WERI-Rb-1 (cell line): ENCODE data around the gene MYH7.
"Not testable (repeated sequence)": the region's sequence is repeated elsewhere in the genome, so short reads cannot be mapped to it uniquely, and the experiment has no call there.

ENCODE experiments used
- DNase-seq: peaks from one replicate; pipeline ENCODE4 v3.0.0-alpha.2; 2020
- H3K27ac ChIP-seq: fragments of 250-450 bp; sonication (Bioruptor Pico); 2 replicates; pipeline ENCODE4 v1.5.1; 2020; ENCODE audit warnings: mild to moderate bottlenecking, moderate library complexity
- H3K27me3 ChIP-seq: fragments of 250-450 bp; sonication (Bioruptor Pico); 2 replicates; pipeline ENCODE4 v1.5.1; 2021; ENCODE audit warnings: mild to moderate bottlenecking, low read depth, moderate library complexity; ENCODE audit not compliant: insufficient read depth, severe bottlenecking
- H3K36me3 ChIP-seq: fragments of 250-450 bp; sonication (Bioruptor Pico); 2 replicates; pipeline ENCODE4 v1.5.1; 2020; ENCODE audit warnings: mild to moderate bottlenecking, moderate library complexity
- H3K4me3 ChIP-seq: 2 replicates; pipeline ENCODE4 v1.5.1; 2011; ENCODE audit warnings: low read depth, mild to moderate bottlenecking, control low read depth, low read length
- H3K9me3 ChIP-seq: fragments of 250-450 bp; sonication (Bioruptor Pico); 2 replicates; pipeline ENCODE4 v1.5.1; 2021; ENCODE audit warnings: mild to moderate bottlenecking, moderate library complexity; ENCODE audit not compliant: severe bottlenecking
- TF ChIP-seq, protein P1 (sequence below): IDR thresholded peaks from 2 replicates; pipeline ENCODE4 v1.5.1; 2011; ENCODE audit warnings: low read depth, mild to moderate bottlenecking, control low read depth, inconsistent platforms, low read length

The MYH7 gene

DNA sequence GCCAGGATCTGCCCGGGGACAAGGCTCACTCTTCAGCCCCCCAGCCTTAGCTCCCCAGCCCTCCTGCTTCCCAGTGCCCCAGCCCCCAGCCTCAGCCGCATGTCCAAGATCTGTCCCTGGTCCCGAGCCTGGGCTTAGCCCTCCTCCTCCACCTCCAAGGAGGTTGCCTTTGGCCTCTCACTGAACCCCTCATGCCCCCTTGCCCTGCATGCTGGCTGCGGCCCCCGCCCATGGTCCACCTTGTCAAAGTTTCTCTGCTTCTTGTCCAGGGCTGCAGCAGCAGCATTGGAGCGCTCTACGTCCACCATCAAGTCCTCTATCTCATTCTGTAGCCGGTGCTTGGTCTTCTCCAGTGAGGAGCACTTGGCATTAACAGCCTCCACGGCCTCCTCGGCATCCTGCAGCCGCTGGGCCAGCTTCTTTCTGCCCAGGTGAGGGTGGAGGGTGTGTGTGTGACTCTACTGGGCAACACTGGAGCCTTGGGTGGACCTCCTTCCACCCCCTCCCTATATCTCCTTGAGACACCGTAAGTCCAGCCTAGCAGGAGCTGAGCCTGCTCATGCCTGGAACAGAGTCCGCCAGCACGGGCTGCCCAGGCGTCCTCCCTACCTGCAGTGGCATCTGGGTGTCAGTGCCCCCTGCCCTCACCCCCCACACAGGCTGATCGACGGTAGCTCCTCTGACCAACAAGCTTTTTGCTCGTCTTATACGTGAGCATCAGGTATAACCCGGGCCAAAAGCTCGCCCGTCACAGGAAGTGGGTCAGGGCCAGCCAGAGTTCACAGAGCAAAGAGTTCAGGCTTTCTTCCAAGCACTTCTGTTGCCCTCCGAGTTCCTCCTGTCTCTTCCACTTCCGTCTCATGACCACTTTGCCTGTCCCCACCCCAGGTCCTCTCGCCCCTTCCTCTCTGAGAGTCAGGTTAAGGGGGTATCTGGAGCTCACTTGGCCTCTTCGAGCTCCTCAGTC, 47.3 kb downstream of the MYH7 start:
- Histone ChIP-seq H3K36me3 (no peaks in the 10 kb centered on the region), H3K27me3 (no peaks in the 10 kb centered on the region), H3K4me3 (no peak overlapping the region), H3K9me3 (no peaks in the 10 kb centered on the region), H3K27ac (no peak overlapping the region)
- no peak for DNase-seq
- TF ChIP-seq, protein P1, sequence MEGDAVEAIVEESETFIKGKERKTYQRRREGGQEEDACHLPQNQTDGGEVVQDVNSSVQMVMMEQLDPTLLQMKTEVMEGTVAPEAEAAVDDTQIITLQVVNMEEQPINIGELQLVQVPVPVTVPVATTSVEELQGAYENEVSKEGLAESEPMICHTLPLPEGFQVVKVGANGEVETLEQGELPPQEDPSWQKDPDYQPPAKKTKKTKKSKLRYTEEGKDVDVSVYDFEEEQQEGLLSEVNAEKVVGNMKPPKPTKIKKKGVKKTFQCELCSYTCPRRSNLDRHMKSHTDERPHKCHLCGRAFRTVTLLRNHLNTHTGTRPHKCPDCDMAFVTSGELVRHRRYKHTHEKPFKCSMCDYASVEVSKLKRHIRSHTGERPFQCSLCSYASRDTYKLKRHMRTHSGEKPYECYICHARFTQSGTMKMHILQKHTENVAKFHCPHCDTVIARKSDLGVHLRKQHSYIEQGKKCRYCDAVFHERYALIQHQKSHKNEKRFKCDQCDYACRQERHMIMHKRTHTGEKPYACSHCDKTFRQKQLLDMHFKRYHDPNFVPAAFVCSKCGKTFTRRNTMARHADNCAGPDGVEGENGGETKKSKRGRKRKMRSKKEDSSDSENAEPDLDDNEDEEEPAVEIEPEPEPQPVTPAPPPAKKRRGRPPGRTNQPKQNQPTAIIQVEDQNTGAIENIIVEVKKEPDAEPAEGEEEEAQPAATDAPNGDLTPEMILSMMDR = no peak

DNA sequence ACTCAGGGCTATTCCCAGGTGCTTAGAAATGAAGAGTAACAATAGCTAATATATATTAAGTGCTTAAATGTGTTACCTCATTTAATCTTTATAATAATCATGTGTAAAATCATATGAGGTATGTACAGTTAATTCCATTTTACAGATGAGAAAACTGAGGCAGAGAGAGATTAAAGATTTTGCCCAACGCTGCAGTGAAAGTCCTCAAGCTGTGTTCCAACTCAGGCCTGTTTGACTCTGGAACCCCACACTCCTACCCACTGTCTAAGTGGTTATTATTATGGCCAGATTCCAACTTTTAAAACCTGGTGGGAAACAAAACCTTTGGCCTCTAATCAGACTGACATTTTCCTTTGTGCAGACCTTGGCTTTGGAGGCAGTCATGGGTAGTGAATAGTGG, 48.5 kb downstream of the MYH7 start:
- TF ChIP-seq, protein P1 = no peak
- no peak overlapping the region for H3K27ac ChIP-seq
- no peaks in the 10 kb centered on the region for H3K27me3 ChIP-seq
- H3K9me3 ChIP-seq = no peaks in the 10 kb centered on the region
- no peak for DNase-seq
- no peaks in the 10 kb centered on the region for H3K36me3 ChIP-seq
- H3K4me3 ChIP-seq = no peak overlapping the region

DNA sequence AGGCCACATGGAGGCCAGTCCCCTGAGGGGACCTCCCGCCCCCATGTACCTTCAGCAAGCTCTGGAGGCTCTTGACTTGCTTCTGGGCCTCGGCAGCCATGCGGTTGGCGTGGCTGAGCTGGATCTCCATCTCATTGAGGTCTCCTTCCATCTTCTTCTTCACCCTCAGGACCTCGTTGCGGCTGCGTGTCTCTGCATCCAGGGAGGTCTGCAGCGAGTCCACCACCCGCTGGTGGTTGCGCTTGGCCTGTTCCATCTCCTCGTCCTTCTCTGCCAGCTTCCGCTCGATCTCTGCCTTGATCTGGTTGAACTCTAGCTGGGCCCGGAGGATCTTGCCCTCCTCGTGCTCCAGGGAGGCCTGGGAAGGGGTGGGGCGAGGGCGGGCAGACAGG, 49.2 kb downstream of the MYH7 start:
- not testable (repeated sequence) for H3K27me3 ChIP-seq, DNase-seq

DNA sequence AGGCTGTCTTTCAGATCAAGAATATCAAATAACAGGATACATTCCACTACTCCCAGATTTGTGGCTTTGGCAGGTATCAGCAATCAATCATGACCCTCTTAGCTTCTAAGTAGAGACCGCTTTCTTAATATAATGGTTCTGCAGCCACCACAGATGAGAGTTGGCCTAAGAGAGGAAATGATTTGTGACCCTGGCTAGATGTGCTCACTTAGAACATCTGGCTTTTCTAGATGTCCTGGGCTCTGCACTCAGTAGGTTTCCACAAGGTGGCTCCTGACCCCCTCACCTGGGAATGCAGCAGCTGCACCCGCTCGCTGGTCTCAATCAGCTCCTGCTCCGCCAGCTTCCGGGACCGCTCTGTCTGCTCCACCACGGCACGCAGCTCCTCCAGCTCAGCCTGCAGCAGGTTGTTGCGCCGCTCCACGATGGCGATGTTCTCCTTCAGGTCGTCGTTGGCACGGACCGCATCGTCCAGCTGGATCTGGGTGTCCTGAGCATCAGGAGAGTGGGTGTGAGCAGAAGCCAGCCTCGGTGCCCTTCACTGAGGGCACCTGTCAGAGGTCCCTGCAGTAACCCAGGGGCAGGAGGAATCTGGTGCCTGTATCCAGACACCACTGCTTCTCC, 49.7 kb downstream of the MYH7 start:
- Histone ChIP-seq H3K27me3 (no peaks in the 10 kb centered on the region), H3K9me3 (no peaks in the 10 kb centered on the region), H3K4me3 (no peak overlapping the region), H3K27ac (no peak overlapping the region), H3K36me3 (no peaks in the 10 kb centered on the region)
- TF ChIP-seq, protein P1 = no peak
- DNase-seq = no peak

More for the DNA sequence above, 49.2 kb downstream of the MYH7 start:
- H3K9me3 ChIP-seq, H3K4me3 ChIP-seq, H3K27ac ChIP-seq, H3K36me3 ChIP-seq: not testable (repeated sequence)

DNA sequence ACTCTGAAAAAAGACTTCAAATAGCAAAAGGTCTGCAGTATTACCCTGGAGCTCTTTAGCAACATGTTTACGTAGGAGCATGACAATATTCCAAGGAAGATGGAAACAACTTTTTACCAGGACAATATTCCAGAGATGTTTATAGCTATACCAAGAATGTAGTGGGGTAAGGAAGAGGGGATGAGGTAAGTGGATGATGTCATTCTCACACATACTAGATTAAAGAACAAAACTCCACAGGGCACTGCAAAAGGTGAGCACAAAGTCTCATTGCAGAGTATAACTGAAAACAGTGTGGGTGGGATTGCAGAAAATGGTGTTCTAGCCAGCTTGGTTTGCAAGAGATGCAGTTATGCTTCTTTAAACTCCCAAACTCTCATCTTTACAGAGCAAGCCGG, 50.2 kb downstream of the MYH7 start:
- H3K9me3 ChIP-seq = no peaks in the 10 kb centered on the region
- no peak overlapping the region for H3K4me3 ChIP-seq
- DNase-seq = no peak
- H3K27ac ChIP-seq = no peak overlapping the region
- TF ChIP-seq, protein P1 = no peak
- no peaks in the 10 kb centered on the region for H3K27me3 ChIP-seq
- H3K36me3 ChIP-seq = no peaks in the 10 kb centered on the region

DNA sequence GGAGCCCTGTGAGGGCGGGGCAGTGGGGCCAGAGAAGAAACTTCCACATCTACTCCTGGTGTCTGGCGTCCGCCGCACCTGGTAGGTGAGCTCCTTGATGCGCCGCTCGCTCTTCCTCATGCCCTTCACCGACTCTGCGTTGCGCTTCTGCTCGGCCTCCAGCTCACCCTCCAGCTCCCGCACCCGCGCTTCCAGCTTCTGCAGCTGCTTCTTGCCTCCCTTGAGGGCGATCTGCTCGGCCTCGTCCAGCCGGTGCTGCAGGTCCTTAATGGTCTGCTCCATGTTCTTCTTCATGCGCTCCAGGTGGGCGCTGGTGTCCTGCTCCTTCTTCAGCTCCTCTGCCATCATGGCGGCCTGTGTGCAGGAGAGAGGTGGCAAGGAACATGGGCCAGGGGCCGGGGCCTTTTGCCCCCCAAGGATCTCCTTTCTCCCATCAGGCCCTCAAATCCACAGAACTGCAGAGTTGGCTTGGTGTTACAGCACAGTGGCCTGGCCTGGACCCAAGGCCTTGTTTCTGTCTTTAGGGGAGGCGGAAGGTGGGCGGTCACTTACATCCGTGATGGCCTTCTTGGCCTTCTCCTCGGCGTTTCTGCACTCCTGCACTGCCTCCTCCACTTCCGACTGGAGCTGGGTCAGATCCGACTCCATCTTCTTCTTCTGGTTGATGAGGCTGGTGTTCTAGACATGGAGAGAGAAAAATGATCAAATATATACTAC, 50.9 kb downstream of the MYH7 start:
- DNase-seq = no peak
- Histone ChIP-seq H3K9me3 (no peaks in the 10 kb centered on the region), H3K36me3 (no peaks in the 10 kb centered on the region), H3K4me3 (no peak overlapping the region), H3K27me3 (no peaks in the 10 kb centered on the region), H3K27ac (no peak overlapping the region)
- TF ChIP-seq, protein P1 = no peak
